HG03469 (cell line): ENCODE results near the gene SLC25A10.

Source experiments
- ATAC-seq: cut with Tn5 transposase; IDR thresholded peaks from one replicate; pipeline ENCODE4 v1.9.1; 2021; ENCODE audit warnings: mild to moderate bottlenecking, moderate library complexity, moderate number of reproducible peaks; ENCODE audit not compliant: unreplicated experiment

Gene SLC25A10

GRCh38 chr17:81686614-81687013 is 25.5 kb upstream of the SLC25A10 start:
- no peak for ATAC-seq

DNA sequence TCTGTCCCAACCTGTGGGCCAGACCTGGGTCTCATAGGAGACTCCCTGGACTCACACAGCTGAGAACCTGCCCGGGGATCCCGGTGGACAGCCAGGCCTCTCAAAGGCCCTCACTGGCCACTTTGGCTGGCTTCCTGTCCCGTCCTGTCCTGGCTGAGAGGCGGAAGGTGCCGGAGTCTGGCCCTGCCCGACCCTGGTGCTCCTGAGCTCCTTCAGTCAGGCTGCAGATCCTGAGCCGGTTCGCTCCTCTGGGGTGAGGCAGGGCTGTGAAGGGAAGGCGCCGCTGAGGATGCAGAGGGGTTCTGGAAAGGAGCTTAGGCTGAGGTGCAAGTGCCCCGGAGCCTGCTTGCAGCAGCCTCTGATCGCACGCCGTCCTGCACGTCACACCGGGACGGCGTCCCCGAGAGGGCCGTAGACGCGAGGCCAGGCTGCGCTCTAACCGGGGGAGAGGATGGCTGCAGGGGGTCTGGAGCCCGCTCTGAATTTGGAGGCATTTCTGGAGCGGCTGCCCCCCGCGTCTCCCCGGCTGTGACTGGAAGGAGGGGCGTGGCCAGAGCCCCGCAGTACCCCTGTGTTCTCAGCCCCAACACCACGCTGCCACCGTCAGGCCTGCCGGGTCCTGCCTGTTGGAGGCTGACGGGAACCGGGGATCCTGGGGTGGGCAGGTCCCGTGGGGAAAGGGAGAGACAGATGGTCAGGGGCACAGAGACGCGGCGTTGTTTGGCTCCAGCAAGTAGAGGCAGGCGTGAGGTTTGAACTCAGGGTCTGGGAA is 24.1 kb upstream of the SLC25A10 start:
- no peak for ATAC-seq

DNA sequence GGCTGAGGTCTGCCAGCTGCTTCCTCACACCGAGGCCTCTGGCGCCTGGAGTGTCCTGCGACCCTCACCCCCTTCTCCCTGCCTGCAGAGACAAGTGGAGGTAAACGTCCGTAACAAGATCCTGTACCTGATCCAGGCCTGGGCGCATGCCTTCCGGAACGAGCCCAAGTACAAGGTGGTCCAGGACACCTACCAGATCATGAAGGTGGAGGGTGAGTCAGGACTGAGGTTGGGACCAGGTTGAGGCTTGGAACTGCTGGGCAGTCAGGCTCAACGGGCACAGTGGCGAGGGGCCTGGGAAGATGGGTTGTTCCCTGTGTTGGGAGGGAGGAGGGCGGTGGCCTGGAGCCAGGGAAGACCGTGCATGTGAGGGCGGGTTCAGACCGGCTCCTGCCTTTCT is 23.5 kb upstream of the SLC25A10 start:
- ATAC-seq = no peak

GRCh38 chr17:81690066-81690465 is 22.0 kb upstream of the SLC25A10 start:
- no peak for ATAC-seq

- ATAC-seq = no peak
These were observed 21.5 kb upstream of the SLC25A10 start for GRCh38 chr17:81690549-81690948.

DNA sequence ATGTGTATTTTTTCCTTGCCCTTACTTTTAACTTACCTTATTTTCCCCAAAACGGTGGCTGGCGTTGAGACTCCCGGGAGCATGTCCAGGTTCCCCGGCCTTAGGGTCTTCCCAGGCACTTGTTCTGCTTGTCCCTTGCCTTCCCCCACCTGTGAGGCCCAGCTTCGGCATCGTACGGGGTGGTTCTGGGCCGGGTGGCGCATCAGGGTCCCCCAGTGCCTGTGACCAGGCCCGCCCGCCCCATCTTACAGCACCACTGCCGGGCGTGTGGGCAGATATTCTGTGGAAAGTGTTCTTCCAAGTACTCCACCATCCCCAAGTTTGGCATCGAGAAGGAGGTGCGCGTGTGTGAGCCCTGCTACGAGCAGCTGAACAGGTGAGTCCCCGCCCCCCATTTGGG is 20.9 kb upstream of the SLC25A10 start:
- no peak for ATAC-seq

DNA sequence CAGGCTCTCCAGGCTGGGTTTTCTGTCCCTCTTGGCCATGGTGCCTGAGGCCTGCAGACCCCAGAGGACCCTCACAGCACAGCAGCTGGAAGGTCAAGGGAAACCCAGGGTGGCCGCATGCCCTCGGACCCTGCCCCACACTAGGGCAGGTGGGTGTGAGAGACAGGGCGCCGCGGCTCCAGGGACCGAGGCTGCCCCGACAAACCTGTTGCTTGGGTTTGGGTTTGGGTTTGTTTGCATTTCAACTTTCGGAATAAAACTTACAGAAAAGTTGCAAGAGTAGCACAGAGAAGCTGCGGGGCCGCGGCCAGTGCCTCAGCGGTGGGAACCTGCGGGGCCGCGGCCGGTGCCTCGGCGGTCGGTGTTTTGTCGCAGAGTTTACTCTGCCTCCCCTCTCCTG is 20.5 kb upstream of the SLC25A10 start:
- no peak for ATAC-seq

- ATAC-seq = no peak
These were observed 18.4 kb upstream of the SLC25A10 start for GRCh38 chr17:81693509-81694210.

DNA sequence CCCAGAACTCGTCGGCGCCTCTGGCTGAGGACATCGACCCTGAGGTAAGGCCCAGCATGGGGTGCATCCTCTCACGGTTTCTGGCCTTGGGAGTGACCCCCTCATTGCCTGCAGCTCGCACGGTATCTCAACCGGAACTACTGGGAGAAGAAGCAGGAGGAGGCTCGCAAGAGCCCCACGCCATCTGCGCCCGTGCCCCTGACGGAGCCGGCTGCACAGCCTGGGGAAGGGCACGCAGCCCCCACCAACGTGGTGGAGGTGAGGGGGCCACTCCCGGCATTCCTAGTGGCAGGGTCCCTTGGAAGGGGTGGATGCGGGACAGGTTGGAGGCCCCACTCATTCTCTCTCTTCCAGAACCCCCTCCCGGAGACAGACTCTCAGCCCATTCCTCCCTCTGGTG is 17.3 kb upstream of the SLC25A10 start:
- no peak for ATAC-seq

- no peak for ATAC-seq
These were observed 16.9 kb upstream of the SLC25A10 start for GRCh38 chr17:81695211-81695610.

DNA sequence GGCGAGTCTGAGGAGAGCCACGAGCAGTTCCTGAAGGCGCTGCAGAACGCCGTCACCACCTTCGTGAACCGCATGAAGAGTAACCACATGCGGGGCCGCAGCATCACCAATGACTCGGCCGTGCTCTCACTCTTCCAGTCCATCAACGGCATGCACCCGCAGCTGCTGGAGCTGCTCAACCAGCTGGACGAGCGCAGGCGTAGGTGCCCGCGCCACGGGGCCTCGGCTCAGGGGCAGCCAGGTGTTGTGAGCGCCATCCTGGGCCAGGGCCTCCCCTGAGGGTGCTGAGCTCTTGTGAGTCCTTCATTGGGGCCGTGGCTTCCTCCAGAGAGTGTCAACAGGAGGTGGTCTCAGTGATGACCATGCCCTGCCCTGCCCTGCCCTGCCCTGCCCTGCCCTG is 16.3 kb upstream of the SLC25A10 start:
- no peak for ATAC-seq

- no peak for ATAC-seq
These were observed 15.7 kb upstream of the SLC25A10 start for GRCh38 chr17:81696218-81696941.

- no peak for ATAC-seq
These were observed 14.6 kb upstream of the SLC25A10 start for GRCh38 chr17:81697261-81698044.

DNA sequence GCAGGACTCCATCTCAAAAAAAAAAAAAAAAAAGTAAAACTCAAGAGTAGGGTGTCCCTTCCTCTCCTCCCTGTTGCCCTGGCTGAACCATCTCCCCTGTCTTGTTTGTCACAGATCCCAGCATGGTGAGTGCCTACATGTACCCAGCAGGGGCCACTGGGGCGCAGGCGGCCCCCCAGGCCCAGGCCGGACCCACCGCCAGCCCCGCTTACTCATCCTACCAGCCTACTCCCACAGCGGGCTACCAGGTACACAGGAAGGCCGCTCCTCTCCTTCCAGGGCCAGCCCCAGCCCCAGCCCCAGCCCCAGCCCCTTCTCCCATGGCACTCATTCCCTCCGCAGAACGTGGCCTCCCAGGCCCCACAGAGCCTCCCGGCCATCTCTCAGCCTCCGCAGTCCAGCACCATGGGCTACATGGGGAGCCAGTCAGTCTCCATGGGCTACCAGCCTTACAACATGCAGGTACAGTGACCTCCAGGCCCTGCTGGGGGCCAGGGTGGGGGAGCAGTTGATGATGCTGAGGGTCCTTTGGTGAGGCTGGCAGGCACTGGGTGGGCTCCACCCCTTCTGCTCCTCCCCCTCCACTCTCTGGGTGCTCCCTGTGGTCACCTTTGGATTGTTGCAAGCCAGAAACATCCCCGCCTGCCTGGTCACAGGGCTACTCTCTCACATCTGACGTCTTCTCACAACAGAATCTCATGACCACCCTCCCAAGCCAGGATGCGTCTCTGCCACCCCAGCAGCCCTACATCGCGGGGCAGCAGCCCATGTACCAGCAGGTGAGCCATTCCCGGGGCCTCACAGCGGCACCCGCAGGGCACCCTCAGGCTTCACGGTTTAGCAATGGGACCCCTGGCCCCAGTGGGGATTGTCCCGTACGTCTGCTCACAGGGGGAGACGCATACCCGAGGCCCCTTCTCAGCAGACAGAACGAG is 11.5 kb upstream of the SLC25A10 start:
- ATAC-seq = no peak

GRCh38 chr17:81701288-81702071 is 10.6 kb upstream of the SLC25A10 start:
- ATAC-seq = no peak

DNA sequence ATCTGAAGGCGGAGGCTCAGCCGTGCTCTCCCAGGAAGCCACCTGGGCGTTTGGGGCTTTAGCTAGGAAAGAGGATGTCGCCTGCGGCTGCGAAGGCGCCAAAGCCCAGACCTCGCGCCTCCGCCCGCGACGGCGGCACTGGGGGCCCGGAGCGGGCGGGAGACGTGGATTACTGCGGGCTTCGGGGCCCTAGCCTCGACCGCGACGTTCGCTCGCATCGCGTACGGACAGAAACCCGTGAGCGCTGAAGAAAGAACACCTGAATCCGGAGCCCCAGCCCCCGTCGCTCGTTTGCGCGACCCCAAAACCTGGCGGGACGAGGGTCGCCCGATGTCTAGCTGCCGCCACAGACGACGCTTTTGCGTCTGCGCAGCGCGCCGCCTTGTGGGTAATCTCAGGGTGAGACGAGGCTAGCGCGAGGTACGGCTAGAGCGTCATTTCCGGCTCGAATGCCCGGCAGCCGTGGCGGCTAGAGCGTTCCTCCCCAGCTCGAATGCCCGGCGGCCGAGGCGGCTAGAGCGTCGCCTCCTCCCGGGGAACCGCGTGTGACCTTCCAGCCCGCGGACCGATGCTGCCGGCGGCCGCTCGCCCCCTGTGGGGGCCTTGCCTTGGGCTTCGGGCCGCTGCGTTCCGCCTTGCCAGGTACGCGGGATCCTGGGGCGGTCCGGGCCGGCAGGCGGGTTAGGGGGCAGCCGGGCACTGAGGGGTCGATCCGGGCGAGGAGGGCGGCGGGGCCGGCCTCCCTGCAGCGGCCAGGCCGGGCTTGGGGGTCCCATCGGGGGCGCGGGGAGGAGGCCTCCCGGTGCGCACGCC is 8.9 kb upstream of the SLC25A10 start, which contains the start of gene MRPL12:
Gene MRPL12, plus strand, starts transcription at position 434 of the 813 bp plus-strand sequence. Its CDS starts 135 bp downstream, at position 569.
- peak; percentile 55 for ATAC-seq

DNA sequence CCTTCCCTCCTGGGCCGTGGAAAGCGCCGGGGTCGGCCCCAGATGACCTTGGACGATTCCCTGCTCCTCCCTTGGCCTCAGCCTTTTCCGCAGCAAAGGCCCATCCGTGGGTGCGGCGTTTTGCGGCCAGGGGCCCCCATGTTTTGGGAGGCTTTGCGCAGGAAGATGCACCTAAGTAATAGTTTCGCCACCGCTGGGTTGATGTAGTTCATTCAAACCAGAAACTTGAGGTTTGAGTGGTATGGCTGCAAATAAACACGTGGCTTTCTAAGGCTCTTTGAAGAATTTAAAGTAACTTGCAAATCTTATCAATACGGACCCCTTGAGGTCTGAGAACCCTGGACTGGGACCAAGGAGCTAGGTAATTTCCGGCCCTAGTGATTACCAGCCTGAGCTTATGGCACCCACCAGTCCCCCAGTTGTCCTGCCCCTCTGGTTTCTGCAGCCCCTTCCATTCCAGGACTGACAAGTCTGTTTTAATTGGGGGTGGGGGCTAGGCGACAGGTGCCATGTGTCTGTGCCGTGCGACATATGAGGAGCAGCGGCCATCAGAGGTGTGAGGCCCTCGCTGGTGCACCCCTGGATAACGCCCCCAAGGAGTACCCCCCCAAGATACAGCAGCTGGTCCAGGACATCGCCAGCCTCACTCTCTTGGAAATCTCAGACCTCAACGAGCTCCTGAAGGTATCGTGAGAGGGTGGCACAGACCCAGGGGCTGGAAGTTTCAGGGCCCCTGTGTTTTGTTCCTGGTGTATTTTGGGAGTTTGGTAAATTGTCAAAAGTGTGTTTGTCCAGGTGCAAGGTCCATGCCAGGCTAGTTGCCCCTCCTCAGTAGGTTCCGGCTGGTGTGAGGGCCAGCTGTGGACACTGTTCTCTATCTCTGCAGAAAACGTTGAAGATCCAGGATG is 8.1 kb upstream of the SLC25A10 start:
- no peak for ATAC-seq
